OCI-LY7 (cell line): Measurements from ENCODE around the gene WIZ. TPM values are rescaled to one million over a fixed set of nuclear protein-coding genes. Genes with fewer than 3 reads are reported as not detected.

Source experiments
- BruUV-seq: library from RNA; stranded (reverse); fragments of 400-500 nt; replicated peaks from 2 replicates; lab custom pipeline; 2021; lab: Mats Ljungman, UMichigan
- CTCF ChIA-PET: fragments of 300-600 bp; sonication (Branson Sonifier 250); formaldehyde crosslinking; loops from one replicate; lab custom pipeline; 2022; ENCODE audit warnings: antibody characterized with exemption; ENCODE audit not compliant: unreplicated experiment; lab: Charles Lee
- POLR2A ChIA-PET: fragments of 300-600 bp; sonication (Branson Sonifier 250); formaldehyde crosslinking; loops from one replicate; lab custom pipeline; 2022; ENCODE audit warnings: antibody characterized with exemption; lab: Charles Lee
- DNase-seq: peaks from one replicate; pipeline ENCODE4 v3.0.0-alpha.2; 2015; ENCODE audit warnings: low spot score
- H2AFZ ChIP-seq: fragments of 200-600 bp; sonication (generic), shearing (Covaris generic); 2 replicates; pipeline ENCODE4 v1.6.1; 2014; ENCODE audit warnings: mild to moderate bottlenecking, antibody characterized with exemption, low read length, moderate library complexity
- H3K27ac ChIP-seq: fragments of 200-600 bp; sonication (generic); 2 replicates; pipeline ENCODE4 v1.5.1; 2014; ENCODE audit warnings: mixed run types, low read depth, mild to moderate bottlenecking, moderate library complexity, low read length, inconsistent platforms; ENCODE audit not compliant: poor library complexity, severe bottlenecking
- H3K36me3 ChIP-seq: fragments of 200-600 bp; sonication (generic); 2 replicates; pipeline ENCODE4 v1.6.1; 2014; ENCODE audit warnings: mild to moderate bottlenecking, antibody characterized with exemption, low read length, moderate library complexity, mixed read lengths; ENCODE audit not compliant: insufficient read depth
- H3K4me1 ChIP-seq: fragments of 200-600 bp; sonication (generic); 2 replicates; pipeline ENCODE4 v1.5.1; 2014; ENCODE audit warnings: mild to moderate bottlenecking, low read length; ENCODE audit not compliant: insufficient read depth, poor library complexity, severe bottlenecking
- H3K4me2 ChIP-seq: fragments of 200-600 bp; sonication (generic); 2 replicates; pipeline ENCODE4 v1.6.1; 2014; ENCODE audit warnings: mild to moderate bottlenecking, low read length
- H3K4me3 ChIP-seq: fragments of 200-600 bp; sonication (generic); 2 replicates; pipeline ENCODE4 v1.5.1; 2014; ENCODE audit warnings: mild to moderate bottlenecking, low read depth, low read length; ENCODE audit not compliant: poor library complexity, severe bottlenecking
- H3K79me2 ChIP-seq: fragments of 200-600 bp; sonication (generic); 2 replicates; pipeline ENCODE4 v1.6.1; 2016; ENCODE audit warnings: low read depth, mild to moderate bottlenecking, low read length, moderate library complexity, mixed read lengths; ENCODE audit not compliant: insufficient read depth
- H3K9me2 ChIP-seq: fragments of 200-600 bp; sonication (generic); 2 replicates; pipeline ENCODE4 v1.6.1; 2016; ENCODE audit warnings: mild to moderate bottlenecking, low read length, mixed read lengths; ENCODE audit not compliant: insufficient read depth
- H3K9me3 ChIP-seq: fragments of 200-600 bp; sonication (generic); 2 replicates; pipeline ENCODE4 v1.6.1; 2014; ENCODE audit warnings: mild to moderate bottlenecking, mixed run types, low read length, mixed read lengths
- H4K20me1 ChIP-seq: fragments of 200-600 bp; sonication (generic); 2 replicates; pipeline ENCODE4 v1.6.1; 2014; ENCODE audit warnings: mild to moderate bottlenecking, antibody characterized with exemption, low read length, moderate library complexity, mixed read lengths; ENCODE audit not compliant: insufficient read depth
- CTCF ChIP-seq: fragments of 200-600 bp; sonication (generic); conservative IDR thresholded peaks from 2 replicates; pipeline ENCODE4 v1.5.1; 2014; ENCODE audit warnings: mild to moderate bottlenecking, antibody characterized with exemption, low read length, moderate library complexity, mixed read lengths
- EZH2phosphoT487 ChIP-seq: fragments of 200-600 bp; sonication (generic); IDR thresholded peaks from 2 replicates; pipeline ENCODE4 v1.6.1; 2018; ENCODE audit warnings: low read depth, borderline replicate concordance, mild to moderate bottlenecking, mixed run types, antibody characterized with exemption, low read length, moderate library complexity, mixed read lengths
- intact Hi-C: fragments of 100-400 bp; cut with micrococcal nuclease; formaldehyde crosslinking; loops from one replicate; pipeline ENCODE4 v1.10.0; 2022; ENCODE audit not compliant: unreplicated experiment
- total RNA-seq, 2 experiments: library from RNA; depleted of rRNA in 1 of 2; stranded (reverse); fragments of >200 nt in 1 of 2; shearing (Covaris generic) in 1 of 2; gene quantifications; 2 replicates each; pipeline ENCODE4 v1.2.3, GENCODE V29; 2014 to 2022

Gene WIZ
- total RNA-seq, 2 experiments from 2014 or later: 16.4 to 35.9 TPM

- intact Hi-C loops: loop anchor here (5.0 kb wide), 1 partner anchor 125 kb away; no protein-coding TSS in a partner anchor
- Histone ChIP-seq H3K9me2 (no peaks in the 10 kb centered on the region), H4K20me1 (no peaks in the 10 kb centered on the region), H3K27ac (peak overlapping the region; percentile 45), H2AFZ (no peak overlapping the region), H3K4me2 (peak overlapping the region; percentile 83), H3K4me1 (peaks cover 21% of the 10 kb centered on the region), H3K9me3 (no peaks in the 10 kb centered on the region), H3K36me3 (peaks cover 30% of the 10 kb centered on the region), H3K4me3 (peak overlapping the region; percentile 85), H3K79me2 (peaks cover 24% of the 10 kb centered on the region)
- POLR2A ChIA-PET: interaction anchor here (0.9 kb wide), 2 partner anchors 13 to 31 kb away, joined by 3 to 5 read pairs; partner anchors contain the start of gene AKAP8L
- BruUV-seq: no TSS peak
- CTCF ChIA-PET: interaction anchor here (0.6 to 1.1 kb wide), 2 partner anchors 13 to 1525 kb away, joined by 3 to 5 read pairs; no protein-coding TSS in a partner anchor
- DNase-seq: peak; percentile 33
- no peak for TF ChIP-seq EZH2phosphoT487
- no peak for TF ChIP-seq CTCF
Observed at GRCh38 chr19:15432018-15432494, 17.7 kb downstream of the WIZ start.

- POLR2A ChIA-PET: interaction anchor here (0.9 kb wide), 1 partner anchor 13 kb away, joined by 5 read pairs; the partner anchor contains the start of gene AKAP8L
- H4K20me1 ChIP-seq: no peaks in the 10 kb centered on the region; the same call in 1 of the 2 replicates
- CTCF ChIA-PET: no interaction called here
- TF ChIP-seq CTCF: no peak
- no peak for TF ChIP-seq EZH2phosphoT487
- peak overlapping the region; percentile 45 for H3K27ac ChIP-seq
- H3K9me2 ChIP-seq: no peaks in the 10 kb centered on the region
- intact Hi-C loops: loop anchor here (5.0 kb wide), 1 partner anchor 126 kb away; no protein-coding TSS in a partner anchor
- peak overlapping the region; percentile 83 for H3K4me2 ChIP-seq
- H3K36me3 ChIP-seq: peaks cover 35% of the 10 kb centered on the region
- TSS peak; percentile 81 for BruUV-seq
- H3K4me1 ChIP-seq: peaks cover 21% of the 10 kb centered on the region
- no peak overlapping the region for H2AFZ ChIP-seq
- no peak for DNase-seq
- peak overlapping the region; percentile 85 for H3K4me3 ChIP-seq
- H3K9me3 ChIP-seq: no peaks in the 10 kb centered on the region
- peaks cover 24% of the 10 kb centered on the region for H3K79me2 ChIP-seq
Observed at GRCh38 chr19:15431396-15432017, 18.2 kb downstream of the WIZ start.
